WTC11 (cell line): Measurements from ENCODE around the gene PDSS2.

Source experiments
- TCF7 ChIP-seq: sonication (generic); formaldehyde crosslinking; IDR thresholded peaks from 2 replicates; pipeline ENCODE4 v1.8.0; 2022; ENCODE audit warnings: mild to moderate bottlenecking, low read depth, missing genetic modification reagents, moderate library complexity
- ZNF263 ChIP-seq: sonication (generic); formaldehyde crosslinking; IDR thresholded peaks from 2 replicates; pipeline ENCODE4 v1.8.1; 2022; ENCODE audit warnings: low read depth, mild to moderate bottlenecking, moderate library complexity, missing genetic modification reagents

DNA sequence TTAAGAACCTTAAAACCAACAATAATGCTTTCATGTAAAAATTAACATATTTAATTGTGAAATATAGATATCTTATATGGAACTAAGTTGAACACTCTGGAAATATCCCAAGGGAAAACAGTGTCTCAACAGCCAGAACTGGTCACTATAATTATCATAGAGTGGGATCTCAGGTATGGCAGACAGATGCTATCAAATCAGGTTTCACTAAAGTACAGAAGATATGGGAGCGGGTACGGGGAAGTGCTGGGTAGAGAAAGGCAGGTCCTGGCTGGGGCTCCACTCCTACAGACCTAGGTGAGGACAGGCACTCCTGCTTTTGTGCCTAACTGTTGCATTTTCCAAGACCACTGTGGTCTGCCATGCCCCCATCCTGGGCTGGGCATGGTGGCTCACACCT is 215.9 kb downstream of the PDSS2 start:
- no peak for TF ChIP-seq ZNF263 (CRISPR knock-in tag)
- TF ChIP-seq TCF7 (CRISPR knock-in tag), result no peak
